K562 (cell line): Measurements from ENCODE around the gene ACSF2. TPM values are rescaled to one million over a fixed set of nuclear protein-coding genes. Genes with fewer than 3 reads are reported as not detected.

Experiments
- ATAC-seq: fragments of 200-7000 bp; cut with Tn5 transposase; 3 replicates; pipeline ENCODE4 v1.9.1; 2020; ENCODE audit warnings: moderate library complexity
- BruUV-seq: library from RNA; stranded (reverse); fragments of 400-500 nt; replicated peaks from 2 replicates; lab custom pipeline; 2021; lab: Mats Ljungman, UMichigan
- CTCF ChIA-PET: fragments of 300-600 bp; formaldehyde crosslinking; extraction: SDS; loops from one replicate; lab custom pipeline; 2021; ENCODE audit warnings: low intra/inter-chr PET ratio; lab: Yijun Ruan, JAX
- POLR2A ChIA-PET: fragments of 300-600, 350-650 bp; sonication (Branson Sonifier 250); formaldehyde crosslinking; extraction: SDS; loops from one replicate; lab custom pipeline; 2021; ENCODE audit warnings: antibody characterized with exemption, inconsistent platforms; lab: Yijun Ruan, JAX
- DNase-seq, 4 experiments: peaks; one replicate each; pipeline versions ENCODE4 v3.0.0 to v3.0.0-alpha.2; 2011 to 2018; ENCODE audit warnings: low spot score in 3 of 4, mixed read lengths in 3 of 4; ENCODE audit errors: extremely low read depth in 1 of 4
- FAIRE-seq: peaks from 2 replicates; lab custom pipeline; 2011; peaks lifted over from hg19 to GRCh38; lab: Jason Lieb, UNC
- H2AFZ ChIP-seq: 2 replicates; pipeline ENCODE4 v1.6.0; 2011; ENCODE audit warnings: low read depth, low read length, control low read depth, inconsistent platforms
- H3K27ac ChIP-seq: fragments of 200-600 bp; 3 replicates; pipeline ENCODE4 v1.8.0; 2011; ENCODE audit warnings: low read depth, mild to moderate bottlenecking, control low read depth, inconsistent platforms, low read length, moderate library complexity, mixed read lengths; ENCODE audit errors: extremely low read depth
- H3K27me3 ChIP-seq, 2 experiments: fragments of 300-600 bp in 1 of 2; 2 replicates in 1 of 2; 3 replicates in 1 of 2; pipeline versions ENCODE4 v1.6.0 to v1.8.0; 2011; ENCODE audit warnings: inconsistent platforms in 2 of 2, low read length in 2 of 2, mild to moderate bottlenecking in 1 of 2, mixed read lengths in 1 of 2, moderate library complexity in 1 of 2; ENCODE audit not compliant: control insufficient read depth in 2 of 2, insufficient read depth in 2 of 2
- H3K36me3 ChIP-seq: fragments of 300-600 bp; 3 replicates; pipeline ENCODE4 v1.8.0; 2011; ENCODE audit warnings: mild to moderate bottlenecking, low read length, inconsistent platforms; ENCODE audit not compliant: control insufficient read depth, insufficient read depth
- H3K4me1 ChIP-seq, 2 experiments: fragments of 200-600 bp in 1 of 2; replicated peaks in 1 of 2; 2 replicates in 1 of 2; 3 replicates in 1 of 2; pipeline versions ENCODE4 v1.5.1 to v1.8.0; 2011; ENCODE audit warnings: inconsistent platforms in 2 of 2, low read length in 2 of 2, mild to moderate bottlenecking in 1 of 2, mixed read lengths in 1 of 2, moderate library complexity in 1 of 2; ENCODE audit not compliant: control insufficient read depth in 2 of 2, insufficient read depth in 2 of 2
- H3K4me2 ChIP-seq: 2 replicates; pipeline ENCODE4 v1.6.1; 2011; ENCODE audit warnings: low read length, control low read depth, inconsistent platforms, mixed read lengths; ENCODE audit not compliant: insufficient read depth
- H3K4me3 ChIP-seq: fragments of 200-600 bp; sonication (generic), shearing (Covaris generic); 2 replicates; pipeline ENCODE4 v1.5.1; 2016; ENCODE audit warnings: control low read depth, inconsistent platforms
- H3K79me2 ChIP-seq: fragments of 200-600 bp; 3 replicates; pipeline ENCODE4 v1.8.0; 2011; ENCODE audit warnings: low read length, inconsistent platforms; ENCODE audit not compliant: control insufficient read depth, insufficient read depth
- H3K9ac ChIP-seq, 2 experiments: 2 replicates each; pipeline versions ENCODE4 v1.6.0 to v1.6.1; 2011; ENCODE audit warnings: low read depth in 2 of 2, low read length in 2 of 2, control low read depth in 1 of 2, inconsistent platforms in 1 of 2, mild to moderate bottlenecking in 1 of 2, mixed read lengths in 1 of 2; ENCODE audit not compliant: insufficient read depth in 1 of 2
- H3K9me1 ChIP-seq: one replicate; pipeline ENCODE4 v1.6.0; 2011; ENCODE audit warnings: inconsistent platforms, mild to moderate bottlenecking, low read length, moderate library complexity; ENCODE audit not compliant: control insufficient read depth, insufficient read depth
- H3K9me3 ChIP-seq: replicated peaks from 2 replicates; pipeline ENCODE4 v1.5.1; 2011; ENCODE audit warnings: low read depth, low read length, inconsistent platforms; ENCODE audit not compliant: control insufficient read depth, insufficient read depth
- H4K20me1 ChIP-seq: replicated peaks from 2 replicates; pipeline ENCODE4 v1.6.1; 2011; ENCODE audit warnings: low read length, inconsistent platforms, mixed read lengths; ENCODE audit not compliant: control insufficient read depth, insufficient read depth
- HIVEP1 ChIP-seq: fragments of 250-450 bp; sonication (Bioruptor Pico); IDR thresholded peaks from 2 replicates; pipeline ENCODE4 v1.4.0; 2020; ENCODE audit warnings: mild to moderate bottlenecking
- RHOXF2B ChIP-seq: fragments of 250-450 bp; sonication (Bioruptor Pico); conservative IDR thresholded peaks from 2 replicates; pipeline ENCODE4 v1.5.1; 2021
- WGBS: fragments of 100-300 bp; shearing (Covaris generic); methylation state at CpG from one replicate; pipeline ENCODE4 v1.1.6; 2016; ENCODE audit warnings: low coverage, mixed read lengths; ENCODE audit not compliant: insufficient coverage; ENCODE audit errors: missing lambda C conversion rate; 5-methylcytosine and 5-hydroxymethylcytosine counted together
- in situ Hi-C: fragments of 300-500 bp; cut with MboI; formaldehyde crosslinking; loops from 4 replicates; pipeline ENCODE4 v1.15.0; 2018; ENCODE audit warnings: inconsistent platforms, mixed read lengths
- intact Hi-C: fragments of 100-400 bp; cut with micrococcal nuclease; formaldehyde crosslinking; loops from 2 replicates; pipeline ENCODE4 v1.14.2; 2022
- polyA plus RNA-seq, 8 experiments: library from polyadenylated mRNA; depleted of rRNA in 4 of 8; stranded (reverse) in 5 of 8; unstranded in 3 of 8; fragments of >200 nt; fragmentation: Nextera tagmentation in 2 of 8; fragmentation: Illumina TruSeq in 1 of 8; extraction: Ambion mirVana in 2 of 8; extraction: Trizol in 1 of 8; gene quantifications; 2 replicates each; pipeline versions ENCODE4 v1.2.1 to v1.2.3, GENCODE V29; 2011 to 2014; ENCODE audit warnings: inconsistent platforms in 1 of 8, missing spikeins in 1 of 8
- total RNA-seq, 7 experiments: library from RNA; depleted of rRNA in 6 of 7; stranded (reverse); fragments of >200 nt in 6 of 7; fragmentation: Illumina TruSeq in 2 of 7; extraction: Trizol in 2 of 7; gene quantifications; 2 replicates each; pipeline versions ENCODE4 v1.2.1 to v1.2.3, GENCODE V29; 2011 to 2021; ENCODE audit warnings: low replicate concordance in 1 of 7
- TF ChIP-seq, protein P1 (sequence below): fragments of 450-650 bp; IDR thresholded peaks from 2 replicates; pipeline ENCODE4 v1.6.1; 2017; ENCODE audit warnings: antibody characterized with exemption, mild to moderate bottlenecking
- TF ChIP-seq, protein P2 (sequence below), 2 experiments: fragments of 450-650 bp; formaldehyde crosslinking in 1 of 2; IDR thresholded peaks; 2 replicates each; pipeline versions ENCODE4 v1.4.0 to v1.6.1; 2014 to 2020; ENCODE audit warnings: mild to moderate bottlenecking in 2 of 2, borderline replicate concordance in 1 of 2, low read depth in 1 of 2

The ACSF2 gene
- total and polyA plus RNA-seq, 9 of the 15 experiments (the other 6 are each of a cell fraction or from before 2014, with no cell fraction given): 0.89 to 6.1 (median 3.5) TPM

DNA sequence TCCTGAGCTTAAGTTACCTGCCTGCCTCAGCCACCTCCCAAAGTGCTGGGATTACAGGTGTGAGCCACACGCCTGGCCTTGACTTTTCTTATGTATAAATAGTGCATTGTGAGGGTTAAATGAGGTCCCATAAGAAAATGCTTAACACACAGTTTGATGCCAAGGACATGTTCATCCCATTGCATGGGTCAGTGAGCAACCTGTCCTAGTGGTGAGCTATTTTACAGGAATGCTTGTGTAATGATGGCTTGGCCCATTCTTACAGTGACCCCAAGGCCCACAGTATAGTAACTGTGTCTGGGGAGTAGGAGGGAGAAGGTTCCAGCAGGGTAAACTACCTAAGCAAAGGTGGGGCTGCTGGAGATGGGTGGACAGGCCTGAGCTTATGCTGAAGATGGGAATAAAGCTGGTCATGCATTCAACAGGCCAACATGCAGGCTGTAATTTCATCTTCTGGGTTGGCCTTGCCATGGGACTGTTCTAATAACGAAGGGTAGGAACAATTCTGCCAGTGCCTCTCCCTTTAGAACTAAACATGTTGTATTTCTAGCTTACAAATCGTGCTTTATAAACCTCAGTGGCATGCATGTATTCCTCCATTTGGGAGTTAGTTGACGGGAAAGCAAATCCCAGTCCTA lies 6.2 kb downstream of the ACSF2 start:
- no peaks in the 10 kb centered on the region for H3K9me1 ChIP-seq
- intact Hi-C loops (no loop called here), in situ Hi-C loops (no loop called here)
- no peak overlapping the region for H2AFZ ChIP-seq
- no peak for DNase-seq
- H4K20me1 ChIP-seq: no peaks in the 10 kb centered on the region
- BruUV-seq: no TSS peak
- no peak overlapping the region for H3K27ac ChIP-seq
- no peaks in the 10 kb centered on the region for H3K79me2 ChIP-seq
- H3K36me3 ChIP-seq: no peaks in the 10 kb centered on the region
- CTCF ChIA-PET: no interaction called here
- no peaks in the 10 kb centered on the region for H3K9me3 ChIP-seq
- no peak for ATAC-seq
- H3K9ac ChIP-seq: no peak overlapping the region
- POLR2A ChIA-PET: interaction anchor here (0.7 to 2.7 kb wide), 3 partner anchors 10 to 493 kb away, joined by 3 to 10 read pairs (median 4); no protein-coding TSS in a partner anchor
- no peak overlapping the region for H3K4me3 ChIP-seq
- no peak overlapping the region for H3K4me2 ChIP-seq
- 32% methylated on average over 4 of the region's 4 CpGs for WGBS
- FAIRE-seq: no peak
- peaks cover 0 to 6% of the 10 kb centered on the region in 2 experiments; a peak in 3 of 5 replicates for H3K4me1 ChIP-seq
- H3K27me3 ChIP-seq: no peaks in the 10 kb centered on the region
- TF ChIP-seq, protein P1, sequence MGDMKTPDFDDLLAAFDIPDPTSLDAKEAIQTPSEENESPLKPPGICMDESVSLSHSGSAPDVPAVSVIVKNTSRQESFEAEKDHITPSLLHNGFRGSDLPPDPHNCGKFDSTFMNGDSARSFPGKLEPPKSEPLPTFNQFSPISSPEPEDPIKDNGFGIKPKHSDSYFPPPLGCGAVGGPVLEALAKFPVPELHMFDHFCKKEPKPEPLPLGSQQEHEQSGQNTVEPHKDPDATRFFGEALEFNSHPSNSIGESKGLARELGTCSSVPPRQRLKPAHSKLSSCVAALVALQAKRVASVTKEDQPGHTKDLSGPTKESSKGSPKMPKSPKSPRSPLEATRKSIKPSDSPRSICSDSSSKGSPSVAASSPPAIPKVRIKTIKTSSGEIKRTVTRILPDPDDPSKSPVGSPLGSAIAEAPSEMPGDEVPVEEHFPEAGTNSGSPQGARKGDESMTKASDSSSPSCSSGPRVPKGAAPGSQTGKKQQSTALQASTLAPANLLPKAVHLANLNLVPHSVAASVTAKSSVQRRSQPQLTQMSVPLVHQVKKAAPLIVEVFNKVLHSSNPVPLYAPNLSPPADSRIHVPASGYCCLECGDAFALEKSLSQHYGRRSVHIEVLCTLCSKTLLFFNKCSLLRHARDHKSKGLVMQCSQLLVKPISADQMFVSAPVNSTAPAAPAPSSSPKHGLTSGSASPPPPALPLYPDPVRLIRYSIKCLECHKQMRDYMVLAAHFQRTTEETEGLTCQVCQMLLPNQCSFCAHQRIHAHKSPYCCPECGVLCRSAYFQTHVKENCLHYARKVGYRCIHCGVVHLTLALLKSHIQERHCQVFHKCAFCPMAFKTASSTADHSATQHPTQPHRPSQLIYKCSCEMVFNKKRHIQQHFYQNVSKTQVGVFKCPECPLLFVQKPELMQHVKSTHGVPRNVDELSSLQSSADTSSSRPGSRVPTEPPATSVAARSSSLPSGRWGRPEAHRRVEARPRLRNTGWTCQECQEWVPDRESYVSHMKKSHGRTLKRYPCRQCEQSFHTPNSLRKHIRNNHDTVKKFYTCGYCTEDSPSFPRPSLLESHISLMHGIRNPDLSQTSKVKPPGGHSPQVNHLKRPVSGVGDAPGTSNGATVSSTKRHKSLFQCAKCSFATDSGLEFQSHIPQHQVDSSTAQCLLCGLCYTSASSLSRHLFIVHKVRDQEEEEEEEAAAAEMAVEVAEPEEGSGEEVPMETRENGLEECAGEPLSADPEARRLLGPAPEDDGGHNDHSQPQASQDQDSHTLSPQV: no peak
- no peak for TF ChIP-seq RHOXF2B (CRISPR knock-in tag)
- TF ChIP-seq, protein P2, sequence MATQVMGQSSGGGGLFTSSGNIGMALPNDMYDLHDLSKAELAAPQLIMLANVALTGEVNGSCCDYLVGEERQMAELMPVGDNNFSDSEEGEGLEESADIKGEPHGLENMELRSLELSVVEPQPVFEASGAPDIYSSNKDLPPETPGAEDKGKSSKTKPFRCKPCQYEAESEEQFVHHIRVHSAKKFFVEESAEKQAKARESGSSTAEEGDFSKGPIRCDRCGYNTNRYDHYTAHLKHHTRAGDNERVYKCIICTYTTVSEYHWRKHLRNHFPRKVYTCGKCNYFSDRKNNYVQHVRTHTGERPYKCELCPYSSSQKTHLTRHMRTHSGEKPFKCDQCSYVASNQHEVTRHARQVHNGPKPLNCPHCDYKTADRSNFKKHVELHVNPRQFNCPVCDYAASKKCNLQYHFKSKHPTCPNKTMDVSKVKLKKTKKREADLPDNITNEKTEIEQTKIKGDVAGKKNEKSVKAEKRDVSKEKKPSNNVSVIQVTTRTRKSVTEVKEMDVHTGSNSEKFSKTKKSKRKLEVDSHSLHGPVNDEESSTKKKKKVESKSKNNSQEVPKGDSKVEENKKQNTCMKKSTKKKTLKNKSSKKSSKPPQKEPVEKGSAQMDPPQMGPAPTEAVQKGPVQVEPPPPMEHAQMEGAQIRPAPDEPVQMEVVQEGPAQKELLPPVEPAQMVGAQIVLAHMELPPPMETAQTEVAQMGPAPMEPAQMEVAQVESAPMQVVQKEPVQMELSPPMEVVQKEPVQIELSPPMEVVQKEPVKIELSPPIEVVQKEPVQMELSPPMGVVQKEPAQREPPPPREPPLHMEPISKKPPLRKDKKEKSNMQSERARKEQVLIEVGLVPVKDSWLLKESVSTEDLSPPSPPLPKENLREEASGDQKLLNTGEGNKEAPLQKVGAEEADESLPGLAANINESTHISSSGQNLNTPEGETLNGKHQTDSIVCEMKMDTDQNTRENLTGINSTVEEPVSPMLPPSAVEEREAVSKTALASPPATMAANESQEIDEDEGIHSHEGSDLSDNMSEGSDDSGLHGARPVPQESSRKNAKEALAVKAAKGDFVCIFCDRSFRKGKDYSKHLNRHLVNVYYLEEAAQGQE (IDR thresholded peaks at IDR 0.05; ENCODE audit: borderline replicate concordance): no peak
- TF ChIP-seq, protein P2 (CRISPR knock-in tag; IDR thresholded peaks at IDR 0.05; ENCODE audit: low read depth): no peak
- TF ChIP-seq HIVEP1 (CRISPR knock-in tag): no peak
